Neuronal stem cell (in vitro differentiated cells): ENCODE data around the gene C4orf17.
"Not testable (repeated sequence)": the region's sequence is repeated elsewhere in the genome, so short reads cannot be mapped to it uniquely, and the experiment has no call there.

Source experiments
- DNase-seq: peaks from one replicate; pipeline ENCODE4 v3.0.0-alpha.2; 2013; ENCODE audit warnings: low spot score
- H2AFZ ChIP-seq: one replicate; pipeline ENCODE4 v1.6.1; 2013; ENCODE audit warnings: mild to moderate bottlenecking, low read length, inconsistent platforms
- H2AK5ac ChIP-seq: 2 replicates; pipeline ENCODE4 v1.6.1; 2013; ENCODE audit warnings: low read depth, mild to moderate bottlenecking, inconsistent platforms, low read length, moderate library complexity, mixed read lengths
- H2BK120ac ChIP-seq: 2 replicates; pipeline ENCODE4 v1.6.1; 2013; ENCODE audit warnings: low read depth, mild to moderate bottlenecking, inconsistent platforms, low read length, moderate library complexity, mixed read lengths
- H2BK12ac ChIP-seq: one replicate; pipeline ENCODE4 v1.6.1; 2013; ENCODE audit warnings: low read length, inconsistent platforms
- H2BK15ac ChIP-seq: 2 replicates; pipeline ENCODE4 v1.6.1; 2013; ENCODE audit warnings: mild to moderate bottlenecking, low read length, inconsistent platforms, mixed read lengths
- H2BK5ac ChIP-seq: one replicate; pipeline ENCODE4 v1.6.1; 2013; ENCODE audit warnings: inconsistent platforms, mild to moderate bottlenecking, low read length, moderate library complexity
- H3K14ac ChIP-seq: one replicate; pipeline ENCODE4 v1.6.1; 2013; ENCODE audit warnings: low read length, inconsistent platforms
- H3K18ac ChIP-seq: 2 replicates; pipeline ENCODE4 v1.6.1; 2013; ENCODE audit warnings: low read length, inconsistent platforms
- H3K23ac ChIP-seq: 2 replicates; pipeline ENCODE4 v1.6.1; 2013; ENCODE audit warnings: low read depth, mild to moderate bottlenecking, mixed read lengths, low read length, inconsistent platforms; ENCODE audit not compliant: poor library complexity
- H3K27ac ChIP-seq: replicated peaks from 3 replicates; pipeline ENCODE4 v1.5.1; 2013; ENCODE audit warnings: low read length, inconsistent platforms
- H3K27me3 ChIP-seq, 3 experiments: 2 replicates each; pipeline ENCODE4 v1.6.1; 2013; ENCODE audit warnings: low read length in 3 of 3, mild to moderate bottlenecking in 2 of 3, inconsistent platforms in 1 of 3, low read depth in 1 of 3, mixed read lengths in 1 of 3, moderate library complexity in 1 of 3; ENCODE audit not compliant: control insufficient read depth in 3 of 3, insufficient read depth in 3 of 3
- H3K36me3 ChIP-seq, 2 donors: replicated peaks in 1 of 2; 2 replicates each; pipeline ENCODE4 v1.6.1; 2013; ENCODE audit warnings: low read length in 2 of 2; ENCODE audit not compliant: control insufficient read depth in 2 of 2, insufficient read depth in 2 of 2
- H3K4ac ChIP-seq: 2 replicates; pipeline ENCODE4 v1.6.1; 2013; ENCODE audit warnings: inconsistent platforms, mild to moderate bottlenecking, low read length, moderate library complexity
- H3K4me1 ChIP-seq, 2 donors: 1 replicate in 1 of 2; 2 replicates in 1 of 2; pipeline ENCODE4 v1.6.1; 2013; ENCODE audit warnings: low read length in 2 of 2, low read depth in 1 of 2; ENCODE audit not compliant: control insufficient read depth in 2 of 2, insufficient read depth in 1 of 2
- H3K4me2 ChIP-seq: one replicate; pipeline ENCODE4 v1.6.1; 2013; ENCODE audit warnings: mild to moderate bottlenecking, low read length, inconsistent platforms; ENCODE audit not compliant: insufficient read depth, poor library complexity, severe bottlenecking
- H3K4me3 ChIP-seq, 2 donors: 2 replicates each; pipeline ENCODE4 v1.5.1; 2013; ENCODE audit warnings: low read length in 2 of 2, mild to moderate bottlenecking in 2 of 2, inconsistent platforms in 1 of 2, moderate library complexity in 1 of 2
- H3K79me1 ChIP-seq: one replicate; pipeline ENCODE4 v1.6.1; 2013; ENCODE audit warnings: low read depth, mild to moderate bottlenecking, inconsistent platforms, low read length, moderate library complexity
- H3K9ac ChIP-seq: one replicate; pipeline ENCODE4 v1.6.1; 2013; ENCODE audit warnings: mild to moderate bottlenecking, low read depth, low read length, inconsistent platforms; ENCODE audit not compliant: poor library complexity
- H3K9me3 ChIP-seq, 2 donors: replicated peaks in 1 of 2; 2 replicates each; pipeline versions ENCODE3 to v1.6.1; 2013; ENCODE audit warnings: low read length in 2 of 2, mild to moderate bottlenecking in 2 of 2, inconsistent platforms in 1 of 2, low read depth in 1 of 2, mixed read lengths in 1 of 2, moderate library complexity in 1 of 2; ENCODE audit not compliant: control insufficient read depth in 2 of 2, insufficient read depth in 1 of 2
- H4K8ac ChIP-seq: one replicate; pipeline ENCODE4 v1.6.1; 2013; ENCODE audit warnings: low read depth, mild to moderate bottlenecking, inconsistent platforms, low read length, moderate library complexity
- H4K91ac ChIP-seq: one replicate; pipeline ENCODE4 v1.6.1; 2013; ENCODE audit warnings: low read length, low read depth, mild to moderate bottlenecking, inconsistent platforms; ENCODE audit not compliant: poor library complexity
- WGBS, 2 donors: extraction: QIAGEN DNeasy Blood & Tissue Kit; methylation state at CpG; one replicate each; pipeline ENCODE4 v1.1.7; 2013; ENCODE audit warnings: missing lambda C conversion rate in 2 of 2, mixed read lengths in 1 of 2; ENCODE audit not compliant: insufficient read length in 2 of 2, insufficient replicate concordance in 1 of 2; ENCODE audit errors: extremely low coverage in 2 of 2; 5-methylcytosine and 5-hydroxymethylcytosine counted together

C4orf17 gene

GRCh38 chr4:99534699-99535098 lies 23.9 kb downstream of the C4orf17 start:
- not testable (repeated sequence) for H2AFZ ChIP-seq, H3K4ac ChIP-seq, H3K23ac ChIP-seq, H3K79me1 ChIP-seq, H3K9me3 ChIP-seq, H2BK12ac ChIP-seq, H4K8ac ChIP-seq, H3K36me3 ChIP-seq, H2BK15ac ChIP-seq, H2AK5ac ChIP-seq, H3K18ac ChIP-seq, H2BK120ac ChIP-seq, H4K91ac ChIP-seq, H3K9ac ChIP-seq, H3K4me2 ChIP-seq, H3K14ac ChIP-seq, H2BK5ac ChIP-seq, H3K27me3 ChIP-seq, H3K27ac ChIP-seq, H3K4me3 ChIP-seq, H3K4me1 ChIP-seq, DNase-seq
- WGBS, 2 donors = no CpG with 5 or more reads among the region's 3 CpGs

DNA sequence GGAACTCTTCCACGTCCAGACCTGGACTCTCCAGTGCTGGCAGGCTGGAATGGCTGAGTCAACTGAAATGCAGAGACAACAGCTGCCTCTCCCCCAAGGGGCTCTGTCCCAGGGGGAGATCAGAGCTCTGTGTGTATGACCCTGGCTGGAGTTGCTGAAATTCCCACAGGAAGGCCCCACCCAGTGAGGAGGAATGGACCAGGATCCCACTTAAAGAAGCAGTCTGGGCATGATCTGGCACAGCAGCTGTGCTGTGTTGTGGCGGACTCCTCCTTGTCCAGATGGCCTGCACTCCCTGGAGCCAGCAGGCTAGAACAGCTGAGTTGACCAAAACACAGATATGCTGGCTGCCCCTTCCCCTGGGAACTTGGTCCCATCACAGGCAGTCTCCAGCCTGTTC lies 25.4 kb downstream of the C4orf17 start:
- no peaks in the 10 kb centered on the region for H3K9me3 ChIP-seq
- no peak overlapping the region for H2BK5ac ChIP-seq
- H3K9ac ChIP-seq = no peak overlapping the region
- no peak overlapping the region for H3K27ac ChIP-seq
- no peak overlapping the region for H4K8ac ChIP-seq
- H3K18ac ChIP-seq = no peak overlapping the region
- H3K27me3 ChIP-seq = no peaks in the 10 kb centered on the region
- no peak for DNase-seq
- no peaks in the 10 kb centered on the region for H3K36me3 ChIP-seq
- H2AK5ac ChIP-seq = no peak overlapping the region
- peak overlapping the region; percentile 32 for H2AFZ ChIP-seq
- H3K4me3 ChIP-seq = no peak overlapping the region
- H3K4ac ChIP-seq = no peak overlapping the region
- H2BK120ac ChIP-seq = no peak overlapping the region
- H4K91ac ChIP-seq = no peak overlapping the region
- no peak overlapping the region for H2BK12ac ChIP-seq
- H3K4me1 ChIP-seq = no peaks in the 10 kb centered on the region
- H3K4me2 ChIP-seq = no peak overlapping the region
- no CpG with 5 or more reads among the region's 2 CpGs for WGBS, 2 donors
- H3K79me1 ChIP-seq = no peaks in the 10 kb centered on the region
- H2BK15ac ChIP-seq = no peak overlapping the region
- H3K14ac ChIP-seq = no peak overlapping the region
- H3K23ac ChIP-seq = no peak overlapping the region

DNA sequence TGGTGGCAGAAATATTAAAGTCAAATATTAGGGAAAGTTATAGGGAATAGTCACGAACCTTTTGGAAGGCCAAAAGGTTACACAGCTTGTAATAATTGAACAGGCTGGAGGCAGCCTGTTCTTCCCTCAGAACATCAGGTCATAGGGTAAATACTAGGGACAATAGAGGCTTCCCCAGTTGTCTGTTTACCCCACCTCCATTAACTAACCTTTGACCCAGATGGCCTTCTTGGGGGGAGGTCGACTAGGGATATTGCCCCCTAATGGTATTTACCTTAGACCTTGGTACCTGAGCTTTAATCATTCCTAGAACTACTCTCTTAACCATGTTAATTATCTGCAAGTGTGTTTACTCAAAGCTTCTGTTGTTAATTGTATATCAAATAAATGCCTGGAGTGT lies 26.0 kb downstream of the C4orf17 start:
- Histone ChIP-seq H3K36me3 (no peaks in the 10 kb centered on the region), H3K4ac (no peak overlapping the region), H2BK120ac (no peak overlapping the region), H3K23ac (no peak overlapping the region), H4K8ac (no peak overlapping the region), H3K4me1 (no peaks in the 10 kb centered on the region), H3K27ac (no peak overlapping the region), H2BK12ac (no peak overlapping the region), H3K9me3 (no peaks in the 10 kb centered on the region), H2BK5ac (no peak overlapping the region), H2AFZ (no peak overlapping the region), H3K9ac (no peak overlapping the region), H3K4me2 (no peak overlapping the region), H4K91ac (no peak overlapping the region), H3K27me3 (no peaks in the 10 kb centered on the region), H3K18ac (no peak overlapping the region), H3K4me3 (no peak overlapping the region), H2AK5ac (no peak overlapping the region), H2BK15ac (no peak overlapping the region), H3K79me1 (no peaks in the 10 kb centered on the region), H3K14ac (no peak overlapping the region)
- no peak for DNase-seq
- no CpG with 5 or more reads among the region's 2 CpGs for WGBS, 2 donors

DNA sequence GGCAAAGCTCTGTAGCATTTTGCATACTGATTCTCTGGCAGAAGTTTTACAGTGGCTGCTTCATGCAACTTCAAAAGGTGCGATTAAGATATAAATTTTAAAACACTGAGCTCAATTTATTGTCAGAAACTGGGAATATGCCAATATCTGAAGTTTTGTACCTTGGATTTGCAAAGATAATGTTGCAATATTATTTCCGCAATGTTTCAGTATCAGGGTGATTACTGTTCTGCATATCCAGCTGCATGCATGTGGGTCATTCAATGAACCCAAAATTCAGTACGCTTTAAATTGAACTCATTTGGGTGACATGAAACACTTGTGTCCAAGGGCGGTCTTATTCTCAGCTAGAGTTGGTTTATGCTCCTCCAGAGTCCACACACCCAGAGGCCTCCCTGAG lies 26.9 kb downstream of the C4orf17 start:
- H2AFZ ChIP-seq = no peak overlapping the region
- H3K4me2 ChIP-seq = no peak overlapping the region
- H3K4me3 ChIP-seq = no peak overlapping the region
- H4K8ac ChIP-seq = no peak overlapping the region
- no peak overlapping the region for H2BK12ac ChIP-seq
- H3K14ac ChIP-seq = no peak overlapping the region
- no peak overlapping the region for H3K9ac ChIP-seq
- H3K36me3 ChIP-seq = no peaks in the 10 kb centered on the region
- H3K27me3 ChIP-seq = no peaks in the 10 kb centered on the region
- H2AK5ac ChIP-seq = no peak overlapping the region
- H3K18ac ChIP-seq = no peak overlapping the region
- no peak overlapping the region for H3K4ac ChIP-seq
- H3K23ac ChIP-seq = no peak overlapping the region
- no peak overlapping the region for H4K91ac ChIP-seq
- H3K27ac ChIP-seq = no peak overlapping the region
- no peak overlapping the region for H2BK5ac ChIP-seq
- H3K79me1 ChIP-seq = no peaks in the 10 kb centered on the region
- no peaks in the 10 kb centered on the region for H3K4me1 ChIP-seq
- H2BK15ac ChIP-seq = no peak overlapping the region
- H3K9me3 ChIP-seq = no peaks in the 10 kb centered on the region
- no peak overlapping the region for H2BK120ac ChIP-seq
- DNase-seq = no peak
- no CpG with 5 or more reads among the region's 4 CpGs for WGBS, 2 donors
